ENCODE results near the gene ABCC5.
A peak's percentile ranks its signal among the peaks of the same experiment; 100 is the strongest.
"Not testable (repeated sequence)": the region's sequence is repeated elsewhere in the genome, so short reads cannot be mapped to it uniquely, and the experiment has no call there.

Gene ABCC5

DNA sequence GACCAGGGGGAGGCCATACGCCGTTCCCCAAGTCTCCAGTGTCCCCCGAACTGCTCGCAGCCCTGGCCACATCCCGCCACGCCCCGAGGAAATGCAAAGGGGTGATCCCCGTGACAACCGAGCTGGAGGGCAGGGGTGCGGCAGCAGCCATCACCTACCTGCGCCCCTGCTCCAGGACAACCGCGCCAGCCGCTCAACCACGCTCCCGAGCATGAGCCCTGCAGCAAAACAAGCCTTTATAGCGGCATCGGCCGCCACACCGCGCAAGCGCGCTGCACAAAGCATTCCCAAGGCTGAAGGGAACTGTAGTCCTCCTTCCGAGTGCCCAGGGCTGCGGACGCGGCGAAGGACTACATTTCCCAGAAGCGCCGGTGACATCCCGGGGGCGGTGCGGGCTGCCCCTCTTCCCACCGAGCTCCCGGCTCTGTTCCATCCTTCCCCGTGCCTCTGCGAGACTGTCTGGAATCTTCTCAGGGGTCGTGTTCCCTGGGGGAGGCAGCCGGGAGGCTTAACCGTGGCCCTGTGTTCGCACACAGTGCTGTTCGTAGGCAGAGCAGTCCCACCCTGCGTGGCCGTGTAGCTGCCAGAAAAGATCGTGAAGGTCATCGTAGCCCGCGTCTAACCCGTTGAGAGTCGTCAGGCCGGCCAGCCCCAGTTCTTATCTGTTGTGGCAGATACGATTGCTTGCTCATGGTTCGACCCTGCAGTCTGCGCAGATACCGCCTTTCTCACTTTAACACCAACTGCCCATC, at the start of gene ABCC5:
Gene ABCC5 (minus strand): TSS at position 213 of the 752 bp plus-strand sequence. CDS start 3,492 bp downstream, outside the sequence.
- DNase-seq (ENCODE audit: low read depth, low spot score) = peak; percentile 49

GRCh38 chr3:184066211-184066610, 48.5 kb upstream of the ABCC5 start:
- no peak for DNase-seq (ENCODE audit: low read depth, low spot score)

DNA sequence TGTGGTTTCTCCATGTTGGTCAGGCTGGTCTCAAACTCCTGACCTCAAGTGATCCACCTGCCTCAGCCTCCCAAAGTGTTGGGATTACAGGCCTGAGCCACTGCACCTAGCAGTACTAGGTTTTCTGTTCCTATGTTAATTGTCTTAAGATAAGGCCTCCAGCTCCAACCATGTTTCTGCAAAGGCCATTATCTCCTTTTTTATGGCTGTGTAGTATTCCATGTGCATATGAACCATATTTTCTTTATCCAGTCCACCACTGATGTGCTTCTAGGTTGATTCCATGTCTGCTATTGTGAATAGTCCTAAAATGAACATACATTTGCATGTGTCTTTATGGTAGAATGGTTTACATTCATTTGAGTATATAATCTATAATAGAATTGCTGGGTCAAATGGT, 45.0 kb upstream of the ABCC5 start:
- no peak for DNase-seq (ENCODE audit: low read depth, low spot score)

DNA sequence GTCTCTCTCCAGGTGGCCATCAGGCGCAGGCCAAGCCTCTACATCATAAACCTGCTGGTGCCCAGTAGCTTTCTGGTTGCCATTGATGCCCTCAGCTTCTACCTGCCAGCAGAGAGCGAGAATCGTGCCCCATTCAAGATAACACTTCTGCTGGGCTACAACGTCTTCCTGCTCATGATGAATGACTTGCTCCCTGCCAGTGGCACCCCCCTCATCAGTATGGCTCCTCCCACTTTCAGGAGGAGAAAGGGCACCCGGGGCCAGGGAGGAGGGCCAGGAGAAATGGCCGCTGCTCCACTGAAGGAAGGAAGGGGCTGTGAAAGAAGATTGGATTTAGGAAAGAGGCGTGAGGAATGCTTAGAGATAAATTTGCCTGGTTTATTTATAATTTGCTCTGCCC, 41.7 kb upstream of the ABCC5 start:
- no peak for DNase-seq (ENCODE audit: low read depth, low spot score)

DNA sequence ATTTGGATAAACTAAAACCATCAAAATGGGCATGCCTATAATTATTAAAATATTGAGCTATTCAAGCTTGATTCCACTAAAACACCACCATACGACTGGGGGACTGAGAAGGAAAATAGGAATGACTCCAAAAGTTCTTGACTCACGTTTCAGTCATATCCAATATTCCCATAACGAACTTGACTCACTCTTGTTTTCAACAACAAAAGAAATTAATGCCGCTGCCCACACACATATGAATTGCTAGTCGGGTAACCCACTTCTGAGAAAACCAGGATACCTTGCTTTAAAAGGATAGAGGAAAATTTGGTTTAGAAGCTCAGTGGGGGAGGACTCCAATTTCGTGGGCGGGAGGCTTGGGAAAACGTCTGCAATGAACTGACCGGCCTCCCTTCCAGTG, 40.3 kb upstream of the ABCC5 start:
- DNase-seq (ENCODE audit: low read depth, low spot score) = no peak

DNA sequence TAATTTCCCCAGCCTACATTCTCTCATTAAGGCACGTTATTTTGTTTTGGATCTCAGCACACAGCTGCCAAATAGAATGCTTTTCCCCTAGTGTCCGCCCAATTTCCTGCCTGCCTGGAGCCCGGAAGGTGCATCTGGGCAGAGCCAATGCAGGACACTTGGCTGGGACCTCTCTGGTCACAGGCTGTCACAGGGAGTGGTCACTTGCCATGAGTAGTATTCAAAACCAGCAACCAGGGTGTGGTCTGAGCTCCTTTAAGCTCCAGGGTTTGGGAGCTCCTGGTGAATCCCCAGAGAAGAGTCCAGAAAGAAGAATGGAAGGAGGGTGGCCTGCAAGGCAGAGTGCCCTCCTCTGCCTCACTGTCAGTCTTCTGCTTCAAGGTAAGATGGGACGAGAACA, 35.1 kb upstream of the ABCC5 start, which contains the start of gene HTR3C:
Gene HTR3C (plus strand): TSS at position 281 of the 400 bp plus-strand sequence. CDS start 34 bp downstream, at position 315.
- DNase-seq (ENCODE audit: low read depth, low spot score) = no peak

DNA sequence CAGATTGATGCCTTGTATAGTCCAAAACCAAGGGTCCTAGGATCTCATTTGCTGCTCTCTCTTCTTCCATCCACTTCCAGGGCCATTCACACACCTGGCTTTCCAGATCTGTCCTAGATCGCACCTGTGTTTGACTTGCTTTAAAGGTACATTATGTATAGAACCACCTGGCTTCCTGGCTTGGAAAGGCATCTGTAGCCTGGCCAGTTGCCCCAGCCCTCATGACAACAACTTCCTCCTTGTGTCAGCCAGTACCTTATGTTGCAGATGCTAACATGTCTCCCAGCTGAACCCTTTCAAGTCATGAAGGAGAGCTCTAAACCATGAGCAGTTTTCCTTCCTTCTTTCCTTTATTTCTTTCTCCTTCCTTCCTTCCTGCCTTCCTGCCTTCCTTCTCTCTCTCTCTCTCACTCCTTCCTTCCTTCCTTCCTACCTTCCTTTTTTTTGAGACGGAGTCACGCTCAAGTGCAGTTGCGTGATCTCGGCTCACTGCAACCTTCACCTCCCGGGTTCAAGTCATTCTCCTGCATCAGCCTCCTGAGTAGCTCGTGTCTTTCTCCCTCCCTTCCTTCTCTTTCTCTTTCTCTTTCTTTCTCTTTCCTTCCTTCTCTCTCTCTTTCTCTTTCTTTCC, 32.6 kb upstream of the ABCC5 start:
- no peak for DNase-seq (ENCODE audit: low read depth, low spot score)

- no peak for DNase-seq (ENCODE audit: low read depth, low spot score)
These were observed 28.3 kb upstream of the ABCC5 start for GRCh38 chr3:184045995-184046394.

DNA sequence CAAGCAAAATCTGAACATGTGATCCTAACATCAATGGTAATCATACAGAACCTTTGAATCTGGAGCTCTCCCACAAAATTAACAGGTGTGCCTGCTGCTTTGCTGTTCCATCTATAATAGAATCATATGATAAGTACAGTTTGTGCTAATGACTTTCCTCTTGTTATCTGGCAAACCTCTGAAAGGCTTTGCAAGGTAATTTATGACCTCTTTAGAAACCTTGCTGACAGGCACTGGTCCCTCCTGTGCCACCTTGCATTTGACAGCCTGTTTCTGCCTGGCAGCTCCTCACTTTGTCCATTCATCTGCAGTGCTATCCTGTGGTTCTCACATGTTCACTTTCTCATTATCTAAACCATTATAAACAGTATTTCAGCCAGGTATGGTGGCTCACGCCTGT, 24.9 kb upstream of the ABCC5 start:
- DNase-seq (ENCODE audit: low read depth, low spot score) = no peak

DNA sequence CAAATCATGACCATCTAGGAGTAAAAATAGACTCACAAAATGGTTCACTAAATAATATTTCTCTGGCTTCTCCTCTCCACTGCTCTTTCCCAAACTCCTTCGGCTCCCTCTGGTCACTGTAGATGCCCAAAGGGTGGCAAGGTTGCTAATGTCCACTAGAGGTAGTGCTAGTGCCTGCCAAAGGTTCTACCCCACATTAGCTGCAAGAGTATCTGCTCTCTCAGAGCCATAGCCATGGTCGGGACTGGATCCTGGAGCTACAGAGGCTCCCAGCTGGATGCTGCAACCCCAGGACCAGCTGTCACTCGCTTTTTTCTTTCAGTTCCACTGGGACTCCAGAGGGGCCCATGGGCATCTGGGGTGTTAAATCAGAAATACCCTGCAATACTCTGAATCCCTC, 22.3 kb upstream of the ABCC5 start:
- DNase-seq (ENCODE audit: low read depth, low spot score) = no peak

DNA sequence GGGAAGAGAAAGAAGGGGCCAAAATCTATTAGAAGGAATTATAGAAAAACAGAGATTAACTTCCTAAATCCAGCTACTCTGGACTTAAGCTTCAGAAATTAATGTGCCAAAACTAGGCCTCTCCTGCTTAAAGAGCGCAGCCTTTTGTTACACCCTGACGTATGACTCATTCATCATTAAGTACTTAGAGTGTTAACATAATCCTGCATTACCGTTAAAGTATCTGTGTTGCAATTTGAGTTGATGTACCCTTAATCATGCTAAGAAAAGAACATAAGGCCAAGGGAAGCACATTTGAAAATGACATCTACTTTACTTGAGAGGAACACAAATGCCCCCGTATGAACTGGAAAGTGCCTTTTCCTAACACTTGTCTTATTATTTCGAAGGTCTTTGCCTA, 21.7 kb upstream of the ABCC5 start:
- DNase-seq (ENCODE audit: low read depth, low spot score) = no peak

DNA sequence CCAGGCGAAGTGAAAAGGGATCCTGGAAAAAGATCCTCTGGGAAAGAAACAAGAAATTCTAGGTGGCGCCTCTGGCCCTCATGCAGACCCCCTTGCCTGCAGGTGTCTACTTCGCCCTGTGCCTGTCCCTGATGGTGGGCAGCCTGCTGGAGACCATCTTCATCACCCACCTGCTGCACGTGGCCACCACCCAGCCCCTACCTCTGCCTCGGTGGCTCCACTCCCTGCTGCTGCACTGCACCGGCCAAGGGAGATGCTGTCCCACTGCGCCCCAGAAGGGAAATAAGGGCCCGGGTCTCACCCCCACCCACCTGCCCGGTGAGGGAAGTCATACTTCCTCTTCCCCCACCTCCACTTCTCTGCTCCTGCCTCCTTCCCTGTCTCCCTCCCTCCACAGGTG, 20.6 kb upstream of the ABCC5 start:
- not testable (repeated sequence) for DNase-seq (ENCODE audit: low read depth, low spot score)

DNA sequence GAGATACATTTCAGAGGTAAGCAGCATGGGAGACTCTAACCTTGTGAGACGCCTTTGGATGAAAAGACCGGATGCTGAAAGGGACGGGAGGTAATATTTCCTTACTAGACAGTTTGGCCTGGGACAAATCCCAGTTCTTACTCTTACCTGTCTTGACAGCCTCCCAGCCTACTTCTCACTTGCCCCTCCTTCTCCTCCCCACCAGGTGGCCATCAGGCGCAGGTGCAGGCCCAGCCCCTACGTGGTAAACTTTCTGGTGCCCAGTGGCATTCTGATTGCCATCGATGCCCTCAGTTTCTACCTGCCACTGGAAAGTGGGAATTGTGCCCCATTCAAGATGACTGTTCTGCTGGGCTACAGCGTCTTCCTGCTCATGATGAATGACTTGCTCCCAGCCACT, 20.1 kb upstream of the ABCC5 start:
- no peak for DNase-seq (ENCODE audit: low read depth, low spot score)

DNA sequence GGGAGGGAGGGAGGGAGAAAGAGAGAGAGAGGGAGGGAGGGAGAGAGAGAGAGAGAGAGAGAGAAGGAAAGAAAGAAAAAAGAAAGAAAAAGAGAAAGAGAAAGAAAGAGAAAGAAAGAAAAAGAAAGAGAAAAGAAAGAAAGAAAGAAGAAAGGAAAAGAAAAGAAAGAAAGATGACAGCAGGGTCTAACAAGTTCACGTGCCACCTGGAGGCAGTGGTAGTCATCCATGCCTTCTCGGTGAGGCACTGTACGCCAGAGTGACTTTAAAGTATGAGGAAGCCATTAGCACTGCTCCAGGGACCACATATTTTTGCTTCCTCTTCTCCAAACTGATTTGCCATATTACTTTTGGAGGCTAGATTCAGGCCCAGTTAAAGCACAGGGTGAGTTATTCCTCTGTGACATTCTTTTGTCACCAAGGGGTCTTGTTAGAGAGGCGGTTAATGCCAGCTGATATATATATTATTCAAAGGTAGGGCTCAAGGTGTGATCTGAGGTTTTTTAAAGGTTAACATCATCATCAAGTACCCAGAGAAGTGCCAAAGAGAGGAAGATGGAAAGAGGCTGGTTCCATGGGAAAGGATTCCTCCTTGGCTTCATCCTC, 13.6 kb upstream of the ABCC5 start, which contains the start of gene HTR3D:
Gene HTR3D (plus strand): TSS at position 556 of the 606 bp plus-strand sequence. CDS start 0 bp downstream, at position 556.
- DNase-seq (ENCODE audit: low read depth, low spot score) = no peak

GRCh38 chr3:184030536-184030935, 12.9 kb upstream of the ABCC5 start:
- DNase-seq (ENCODE audit: low read depth, low spot score) = no peak

- no peak for DNase-seq (ENCODE audit: low read depth, low spot score)
These were observed 11.8 kb upstream of the ABCC5 start for GRCh38 chr3:184029443-184029842.

DNA sequence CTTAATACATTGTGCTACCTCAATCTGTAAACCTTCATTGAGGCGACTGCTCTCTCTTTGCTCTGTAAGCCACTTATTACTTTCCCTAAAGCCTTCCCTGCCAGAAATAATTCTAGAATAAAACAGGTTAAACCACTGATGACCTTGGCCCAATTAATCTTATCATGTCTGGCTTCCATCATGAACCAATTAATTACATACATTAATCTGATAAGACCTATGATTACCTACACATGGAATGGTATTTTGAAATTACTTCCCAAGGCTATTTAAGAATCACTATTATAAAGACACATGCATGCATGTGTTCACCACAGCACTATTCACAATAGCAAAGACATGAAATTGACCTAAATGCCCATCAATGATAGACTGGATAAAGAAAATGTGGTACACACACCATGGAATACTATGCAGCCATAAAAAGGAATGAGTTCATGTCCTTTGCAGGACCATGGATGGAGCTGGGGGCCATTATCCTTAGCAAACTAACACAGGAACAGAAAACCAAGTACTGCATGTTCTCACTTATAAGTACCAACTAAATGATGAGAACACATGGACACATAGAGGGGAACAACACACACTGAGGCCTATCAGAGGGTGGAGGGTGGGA, 10.7 kb upstream of the ABCC5 start:
- DNase-seq (ENCODE audit: low read depth, low spot score) = not testable (repeated sequence)

DNA sequence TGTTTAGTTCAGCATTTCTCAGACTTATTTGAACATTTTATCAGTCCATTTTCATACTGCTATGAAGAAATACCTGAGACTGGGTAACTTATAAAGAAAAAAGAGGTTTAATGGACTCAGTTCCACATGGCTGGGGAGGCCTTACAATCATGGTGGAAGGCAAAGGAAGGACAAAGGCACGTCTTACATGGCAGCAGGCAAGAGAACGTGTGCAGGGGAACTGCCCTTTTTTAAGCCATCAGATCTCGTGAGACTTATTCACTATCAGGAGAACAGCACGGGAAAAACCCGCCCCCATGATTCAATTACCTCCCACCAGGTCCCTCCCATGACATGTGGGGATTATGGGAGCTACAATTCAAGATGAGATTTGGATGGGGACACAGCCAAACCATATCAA, 7.6 kb upstream of the ABCC5 start:
- not testable (repeated sequence) for DNase-seq (ENCODE audit: low read depth, low spot score)

GRCh38 chr3:184022323-184022722, 4.6 kb upstream of the ABCC5 start:
- no peak for DNase-seq (ENCODE audit: low read depth, low spot score)

GRCh38 chr3:184018424-184018973, 815 bp upstream of the ABCC5 start:
- no peak for DNase-seq (ENCODE audit: low read depth, low spot score)

DNA sequence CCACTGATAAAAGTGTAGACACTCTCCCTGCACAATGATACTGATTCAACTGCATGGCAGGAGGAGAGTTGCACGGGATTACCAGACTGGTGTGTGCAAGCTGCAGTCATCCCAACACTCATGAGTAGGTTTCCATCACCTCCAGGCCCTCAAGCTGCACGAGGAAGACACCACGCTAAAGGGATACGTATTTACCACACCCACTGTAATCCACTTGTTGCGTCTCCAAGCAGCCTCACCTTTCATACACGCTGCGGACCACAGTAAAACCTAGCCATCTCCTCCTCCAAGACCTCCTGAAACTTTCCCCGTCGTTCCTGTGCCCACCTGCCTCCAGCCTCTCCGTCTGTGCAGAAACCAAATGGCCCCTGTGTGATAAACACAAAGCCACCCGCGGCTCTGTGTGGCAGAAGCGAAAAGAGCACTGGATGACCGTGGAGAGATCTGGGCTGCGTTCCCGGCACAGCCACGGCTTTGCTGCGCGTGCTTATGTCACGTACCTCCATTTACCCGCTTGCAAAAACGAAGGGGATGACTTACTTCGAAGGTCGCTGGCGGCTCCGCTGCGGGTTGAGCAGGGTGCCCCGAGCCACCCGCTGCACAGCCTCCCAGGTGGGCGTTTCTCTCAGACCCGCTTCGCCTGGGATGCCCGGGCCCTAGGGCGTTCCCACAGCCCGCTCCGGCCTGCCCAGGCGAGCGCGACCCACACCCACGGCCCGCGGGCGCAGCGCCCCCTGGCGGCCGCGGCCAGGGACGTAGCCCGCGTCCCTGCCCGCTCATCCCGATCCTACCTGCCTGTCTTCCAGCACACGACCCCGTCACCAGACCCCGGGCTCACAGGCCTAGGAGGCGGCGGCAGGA, 643 bp downstream of the ABCC5 start:
- DNase-seq (ENCODE audit: low read depth, low spot score) = no peak

All from activated naive CD8-positive, alpha-beta T cell treated with anti-CD3 and anti-CD28 coated beads, Interleukin-2, amount 50 U/mL, for 16 hours (primary cell).